ENCODE results near the gene POLR1C.
"Not testable (repeated sequence)": the region's sequence is repeated elsewhere in the genome, so short reads cannot be mapped to it uniquely, and the experiment has no call there.

Gene POLR1C

GRCh38 chr6:43506667-43507471 lies 10.0 kb upstream of the POLR1C start:
- peak; percentile 57 to 96 (median 85) for DNase-seq

GRCh38 chr6:43508481-43509141 lies 8.3 kb upstream of the POLR1C start:
- peak in 1 of 10 donors; percentile 72 for DNase-seq
- intact Hi-C loops (cut with DNase I): loop anchor here (10.0 kb wide), 1 partner anchor 244 kb away; no protein-coding TSS in a partner anchor

More at GRCh38 chr6:43506667-43507471, 10.0 kb upstream of the POLR1C start:
- intact Hi-C loops (cut with DNase I): loop anchor here (2.0 to 10.0 kb wide), 2 partner anchors 52 to 242 kb away; partner anchors contain the start of gene DLK2

GRCh38 chr6:43509142-43509983 lies 7.5 kb upstream of the POLR1C start:
- intact Hi-C loops (cut with DNase I): loop anchor here (10.0 kb wide), 1 partner anchor 245 kb away; no protein-coding TSS in a partner anchor
- peak in 2 of 10 donors; percentile 82 to 89 for DNase-seq

- intact Hi-C loops (cut with DNase I): loop anchor here (10.0 kb wide), 1 partner anchor 245 kb away; no protein-coding TSS in a partner anchor
- DNase-seq: peak; percentile 79 to 98 (median 88)
Measured at GRCh38 chr6:43509984-43510826, 6.7 kb upstream of the POLR1C start, which contains the start of gene LRRC73. Gene LRRC73, minus strand, starts transcription at chr6:43510346. Its CDS starts 561 bp downstream, at chr6:43509785.

GRCh38 chr6:43510827-43511163 lies 6.1 kb upstream of the POLR1C start:
- intact Hi-C loops (cut with DNase I): no loop called here
- peak in 1 of 10 donors; percentile 78 for DNase-seq

- intact Hi-C loops (cut with DNase I): loop anchor here (1.0 kb wide), 1 partner anchor 35 kb away; the partner anchor contains the start of gene TJAP1
- DNase-seq: peak in 1 of 10 donors; percentile 41
Measured at GRCh38 chr6:43511824-43512415, 5.0 kb upstream of the POLR1C start.

- DNase-seq: peak in 1 of 10 donors; percentile 29
- intact Hi-C loops (cut with DNase I): loop anchor here (5.0 kb wide), 2 partner anchors 61 to 149 kb away; partner anchors contain the start of genes POLH, XPO5 and ZNF318
Measured at GRCh38 chr6:43515808-43516207, 1.1 kb upstream of the POLR1C start.

GRCh38 chr6:43516367-43516696 lies 557 bp upstream of the POLR1C start:
- no peak for DNase-seq
- intact Hi-C loops (cut with DNase I): loop anchor here (5.0 kb wide), 2 partner anchors 61 to 149 kb away; partner anchors contain the start of genes POLH, XPO5 and ZNF318

- DNase-seq: no peak
- intact Hi-C loops (cut with DNase I): loop anchor here (5.0 kb wide), 2 partner anchors 60 to 150 kb away; partner anchors contain the start of genes POLH, XPO5 and ZNF318
Measured at GRCh38 chr6:43517505-43518357, 842 bp downstream of the POLR1C start.

GRCh38 chr6:43520097-43520496 lies 3.2 kb downstream of the POLR1C start:
- DNase-seq: peak in 2 of 10 donors; percentile 16 to 17
- intact Hi-C loops (cut with DNase I): no loop called here

GRCh38 chr6:43521836-43522235 lies 4.9 kb downstream of the POLR1C start:
- intact Hi-C loops (cut with DNase I): no loop called here
- DNase-seq: peak in 2 of 10 donors; percentile 12 to 16

GRCh38 chr6:43522547-43523261 lies 5.8 kb downstream of the POLR1C start:
- peak in 1 of 10 donors; percentile 35 for DNase-seq
- intact Hi-C loops (cut with DNase I): no loop called here

GRCh38 chr6:43523284-43523683 lies 6.4 kb downstream of the POLR1C start:
- DNase-seq: peak in 1 of 10 donors; percentile 70
- intact Hi-C loops (cut with DNase I): no loop called here

GRCh38 chr6:43524483-43524961 lies 7.6 kb downstream of the POLR1C start:
- intact Hi-C loops (cut with DNase I): no loop called here
- peak in 1 of 10 donors; percentile 23 for DNase-seq

- DNase-seq: no peak
- intact Hi-C loops (cut with DNase I): no loop called here
Measured at GRCh38 chr6:43532201-43532600, 15.3 kb downstream of the POLR1C start.

- DNase-seq; intact Hi-C loops (cut with DNase I): not testable (repeated sequence)
Measured at GRCh38 chr6:43538986-43539385, 22.1 kb downstream of the POLR1C start.

GRCh38 chr6:43539409-43539808 lies 22.5 kb downstream of the POLR1C start:
- DNase-seq; intact Hi-C loops (cut with DNase I): not testable (repeated sequence)

Data from posterior cingulate gyrus (tissue), 11 donors.